NOMO-1 treated with dmso at 0.1 percent for 144 hours (cell line): Measurements from ENCODE around the gene OR51V1.
"Not testable (repeated sequence)": the region's sequence is repeated elsewhere in the genome, so short reads cannot be mapped to it uniquely, and the experiment has no call there.

Experiments used
- DNase-seq: peaks from one replicate; lab custom pipeline; 2025; ENCODE audit not compliant: unreplicated experiment; lab: John Stamatoyannopoulos, UW

OR51V1 gene

DNA sequence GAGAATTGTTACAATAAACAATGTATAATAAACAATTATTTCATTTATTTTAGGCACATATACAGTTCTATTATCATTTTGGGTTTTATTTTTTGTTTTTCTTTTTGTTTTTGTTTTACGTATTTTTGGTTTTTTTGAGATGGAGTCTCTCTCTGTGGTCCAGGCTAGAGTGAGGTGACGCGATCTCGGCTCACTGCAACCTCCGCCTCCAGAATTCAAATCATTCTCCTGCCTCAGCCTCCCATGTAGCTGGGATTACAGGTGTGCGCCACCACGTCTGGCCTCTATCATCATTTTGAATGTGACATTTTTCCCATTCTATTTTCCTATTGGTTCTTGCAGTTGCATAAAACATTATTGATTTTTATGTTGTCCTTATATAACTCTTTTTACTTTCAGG is 25.5 kb downstream of the OR51V1 start:
- DNase-seq, result no peak

DNA sequence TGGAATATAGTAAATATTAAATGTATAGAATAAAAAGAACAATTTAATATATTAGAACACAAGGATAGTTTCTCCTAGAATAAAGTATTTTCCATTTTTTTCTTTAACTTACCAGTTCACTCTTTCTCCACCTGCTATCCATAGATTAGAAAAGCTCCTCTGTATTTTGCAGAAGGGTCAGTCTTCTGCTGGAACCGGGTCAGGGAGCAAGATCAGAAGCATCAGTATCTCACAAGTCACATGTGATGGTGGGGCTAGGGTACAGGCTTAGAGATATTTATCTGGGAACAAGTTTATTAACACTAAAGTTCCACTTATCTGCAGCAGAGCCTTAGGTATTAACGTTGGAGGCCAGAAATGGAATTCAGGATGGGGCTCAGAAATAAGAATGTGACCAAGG is 28.6 kb downstream of the OR51V1 start:
- DNase-seq, result no peak

DNA sequence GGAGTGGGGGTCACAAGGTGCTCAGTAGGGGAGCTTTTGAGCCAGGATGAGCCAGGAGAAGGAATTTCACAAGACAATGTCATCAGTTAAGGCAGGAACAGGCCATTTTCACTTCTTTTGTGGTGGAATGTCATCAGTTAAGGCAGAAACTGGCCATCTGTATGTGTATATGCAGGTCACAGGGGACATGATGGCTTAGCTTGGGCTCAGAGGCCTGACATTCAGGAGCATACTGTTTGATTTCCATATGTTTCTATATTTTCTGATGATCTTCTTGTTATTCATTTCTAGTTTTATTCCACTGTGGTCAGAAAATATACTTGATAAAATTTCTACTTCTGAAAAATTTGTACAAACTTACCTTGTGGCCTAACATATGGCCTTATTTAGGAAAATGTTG is 34.6 kb downstream of the OR51V1 start:
- DNase-seq, result not testable (repeated sequence)

DNA sequence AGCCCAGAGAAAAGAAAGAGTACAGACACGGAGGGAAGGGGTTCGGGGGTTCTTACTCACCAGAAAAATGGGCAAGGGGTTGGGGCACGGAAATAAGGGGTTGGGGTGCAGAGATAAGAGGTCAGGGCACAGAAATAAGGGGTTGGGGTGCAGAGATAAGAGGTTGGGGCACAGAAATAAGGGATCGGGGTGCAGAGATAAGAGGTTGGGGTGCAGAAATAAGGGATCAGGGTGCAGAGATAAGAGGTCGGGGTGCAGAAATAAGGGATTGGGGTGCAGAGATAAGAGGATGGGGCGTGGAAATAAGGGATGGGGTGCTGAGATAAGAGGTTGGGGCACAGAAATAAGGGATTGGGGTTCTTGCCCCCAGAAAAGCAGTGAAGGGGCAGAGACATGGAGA is 35.7 kb downstream of the OR51V1 start:
- DNase-seq, result not testable (repeated sequence)

DNA sequence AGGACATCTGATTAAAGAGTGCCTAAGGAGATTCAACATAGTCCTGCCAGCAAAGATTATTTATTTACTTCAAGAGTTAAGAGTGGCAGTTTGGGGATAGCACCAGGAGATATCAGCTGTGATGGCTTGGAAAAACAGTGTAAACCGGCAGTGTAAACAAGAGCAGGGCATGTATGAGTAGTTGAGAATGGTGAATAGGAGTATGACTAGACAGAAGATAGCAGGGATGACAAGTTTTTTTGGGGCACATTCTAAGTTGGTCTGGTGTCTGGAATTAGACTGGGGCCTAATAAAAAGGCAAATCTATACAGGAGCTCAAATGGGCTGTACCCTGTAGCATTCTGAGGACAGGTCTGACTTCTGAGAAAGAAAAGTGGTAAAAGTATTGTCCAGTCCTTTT is 39.4 kb downstream of the OR51V1 start:
- DNase-seq, result not testable (repeated sequence)

GRCh38 chr11:5160217-5160616 is 40.3 kb downstream of the OR51V1 start:
- not testable (repeated sequence) for DNase-seq

DNA sequence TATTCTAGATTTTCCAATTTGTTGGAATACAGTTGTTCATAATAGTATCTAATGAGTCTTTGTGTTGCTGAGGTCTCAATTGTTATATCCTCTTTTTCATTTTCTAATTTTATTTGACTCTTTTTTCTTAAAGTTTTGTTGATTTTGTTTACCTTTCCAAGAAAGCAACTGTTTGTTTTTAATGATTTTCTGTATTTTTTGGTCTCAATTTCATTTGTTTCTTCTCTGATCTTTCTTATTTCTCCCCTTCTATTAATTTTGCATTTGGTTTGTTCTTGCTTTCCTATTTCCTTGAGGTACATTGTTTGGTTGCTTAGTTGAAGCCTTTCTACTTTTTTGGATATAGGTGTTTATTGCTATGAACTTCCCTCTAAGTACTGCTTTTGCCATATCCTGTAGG is 40.7 kb downstream of the OR51V1 start:
- no peak for DNase-seq

DNA sequence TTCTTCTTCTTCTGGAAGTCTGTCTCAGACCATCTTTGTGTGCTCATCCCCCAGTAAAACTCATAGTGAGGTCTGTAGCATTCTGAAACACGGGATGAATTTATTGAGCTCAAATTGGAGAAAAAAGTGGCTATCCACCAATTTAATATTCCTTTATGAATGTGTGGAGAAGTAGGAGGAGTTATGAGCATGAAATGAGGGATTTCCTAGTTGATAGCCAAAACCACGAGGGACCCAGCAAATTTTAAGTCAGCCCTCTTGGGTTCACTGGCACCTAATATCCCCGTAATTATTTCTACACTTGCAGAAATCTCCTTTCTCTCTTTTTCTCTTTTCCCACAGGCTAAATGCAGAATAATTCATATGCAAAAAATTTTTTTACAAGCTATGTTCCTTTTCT is 45.8 kb downstream of the OR51V1 start, which contains the start of gene OR52A1:
Gene OR52A1, minus strand, starts transcription at position 101 of the 400 bp plus-strand sequence. CDS start 2,388 bp downstream, outside the sequence.
- no peak for DNase-seq

DNA sequence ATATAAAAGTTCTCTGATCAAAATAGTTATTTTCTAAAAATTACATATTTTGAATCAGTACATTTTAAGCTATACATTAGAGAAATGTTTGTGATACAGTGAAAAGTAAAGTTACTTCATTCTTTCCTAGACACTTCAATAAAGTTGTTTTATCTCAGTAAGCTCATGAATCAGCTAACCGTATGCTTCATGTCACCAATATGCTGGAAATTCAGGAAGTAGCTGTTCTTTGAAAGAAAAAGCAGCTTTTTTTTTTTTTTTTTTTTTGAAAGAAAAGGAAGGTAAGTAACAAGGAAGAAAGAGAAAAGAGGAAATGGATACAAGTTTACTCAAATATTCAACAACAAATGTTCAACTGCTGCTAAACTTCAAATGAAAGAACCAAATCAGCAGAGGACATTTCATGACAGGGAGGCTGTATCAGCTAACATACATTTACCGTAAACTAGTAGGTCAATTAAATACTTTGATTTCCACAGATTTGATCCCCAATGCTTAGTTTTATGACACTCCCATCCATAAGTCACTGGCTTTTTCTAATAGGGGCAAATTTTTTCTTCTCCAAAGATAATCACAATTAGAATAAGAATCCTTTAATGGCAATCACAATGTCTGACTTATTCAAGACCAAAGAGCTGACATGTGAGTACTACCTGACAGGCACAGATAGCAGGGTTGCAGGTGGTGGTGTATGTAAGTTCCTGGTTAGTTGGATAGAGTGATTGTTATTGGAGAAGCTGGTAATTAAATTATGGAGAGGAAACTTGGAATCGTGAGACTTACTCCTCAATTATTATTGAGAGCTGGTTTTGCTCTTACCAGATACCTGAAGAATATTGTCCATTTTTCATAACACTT is 46.7 kb downstream of the OR51V1 start:
- DNase-seq, result no peak

GRCh38 chr11:5151713-5152153 is 48.7 kb downstream of the OR51V1 start:
- DNase-seq, result no peak
